ENCODE data around the gene FOXF1.

GRCh38 chr16:86499889-86500707, 10.2 kb upstream of the FOXF1 start:
- no peak for TF ChIP-seq CTCF (IDR thresholded peaks at IDR 0.05)
- no peak for TF ChIP-seq POLR2A (IDR thresholded peaks at IDR 0.05)

All from uterus (tissue), 2 donors.